GM12891 (cell line): ENCODE results near the gene HTR1B.
A peak's percentile ranks its signal among the peaks of the same experiment; 100 is the strongest.

ENCODE experiments used
- DNase-seq: peaks from one replicate; pipeline ENCODE4 v3.0.0; 2011; ENCODE audit warnings: low spot score; ENCODE audit not compliant: insufficient read length
- FAIRE-seq: peaks from 2 replicates; lab custom pipeline; 2011; peaks lifted over from hg19 to GRCh38; lab: Jason Lieb, UNC
- PAX5 ChIP-seq: IDR thresholded peaks from 2 replicates; pipeline ENCODE4 v1.6.1; 2011; ENCODE audit warnings: low read length, moderate library complexity, mild to moderate bottlenecking; ENCODE audit not compliant: insufficient read depth, severe bottlenecking
- POLR2A ChIP-seq: IDR thresholded peaks from 2 replicates; pipeline ENCODE4 v1.6.1; 2011; ENCODE audit warnings: low read depth, low read length, control low read depth
- POLR2AphosphoS5 ChIP-seq: IDR thresholded peaks from 2 replicates; pipeline ENCODE4 v1.6.1; 2011; ENCODE audit warnings: low read depth, low read length, control low read depth
- POU2F2 ChIP-seq: IDR thresholded peaks from 2 replicates; pipeline ENCODE4 v1.6.1; 2011; ENCODE audit warnings: low read depth, mild to moderate bottlenecking, control low read depth, low read length, moderate library complexity
- SPI1 ChIP-seq: IDR thresholded peaks from 2 replicates; pipeline ENCODE4 v1.6.1; 2011; ENCODE audit warnings: low read depth, low read length, control low read depth
- TAF1 ChIP-seq: IDR thresholded peaks from 2 replicates; pipeline ENCODE4 v1.6.1; 2011; ENCODE audit warnings: low read depth, low read length, control low read depth

The HTR1B gene

DNA sequence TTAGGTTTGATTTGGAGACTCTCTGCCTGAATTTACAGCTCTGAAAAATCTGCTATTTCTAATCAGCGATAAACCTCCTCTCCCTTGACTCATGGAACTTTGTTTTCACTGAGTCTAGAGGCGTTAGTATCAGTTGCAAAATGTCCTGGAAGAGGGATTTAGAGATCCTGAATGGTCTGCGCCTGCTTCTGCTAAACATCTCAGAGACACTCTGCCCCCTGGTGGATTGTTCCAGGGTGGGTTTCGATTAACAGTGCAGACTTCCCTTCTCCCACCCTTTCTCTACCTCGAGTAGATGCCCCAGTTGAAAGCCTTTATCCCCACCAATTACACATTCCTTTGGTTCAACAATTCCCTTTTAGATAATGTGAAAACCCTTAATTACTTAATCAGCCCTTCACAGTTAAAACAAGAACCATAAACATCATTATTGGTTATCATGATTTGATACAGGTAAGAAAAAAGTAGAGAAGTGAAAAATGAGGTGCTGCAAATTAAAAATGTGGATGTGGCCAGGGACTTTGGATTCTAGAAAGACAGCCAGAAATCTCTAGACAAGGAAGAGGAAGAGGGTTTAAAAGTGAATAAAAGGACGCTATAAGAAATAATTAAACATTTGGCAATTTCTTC, 5.5 kb downstream of the HTR1B start:
- DNase-seq (no peak), FAIRE-seq (peak; percentile 64)
- TF ChIP-seq PAX5 (no peak), POU2F2 (no peak), POLR2A (no peak)

- no peak for TF ChIP-seq TAF1
- FAIRE-seq, result no peak
- DNase-seq, result no peak
Measured at GRCh38 chr6:77456531-77457248, 6.6 kb downstream of the HTR1B start.

DNA sequence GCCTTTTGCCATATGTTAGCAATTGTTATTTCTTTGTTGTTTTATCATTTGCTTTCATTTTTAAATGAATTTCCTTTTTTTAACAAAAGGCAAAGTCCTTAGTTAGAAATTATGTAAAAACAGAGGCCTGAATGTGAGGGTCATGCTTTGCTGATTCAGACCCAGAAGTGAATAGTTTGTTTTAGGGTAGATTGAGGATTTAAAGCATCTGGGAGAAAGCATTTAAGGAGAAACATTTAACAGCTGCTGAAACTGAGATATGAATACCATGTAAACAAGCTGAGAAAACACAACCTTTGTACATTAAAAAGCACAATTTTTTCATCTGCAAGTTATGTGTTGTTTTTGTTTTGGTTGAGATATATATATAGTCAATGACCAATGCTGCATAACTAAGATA, 8.0 kb downstream of the HTR1B start:
- TF ChIP-seq SPI1 (no peak), PAX5 (no peak), POU2F2 (no peak), TAF1 (no peak), POLR2A (no peak), POLR2AphosphoS5 (no peak)
- FAIRE-seq, result no peak

GRCh38 chr6:77454386-77454785, 8.9 kb downstream of the HTR1B start:
- TF ChIP-seq POLR2AphosphoS5, result no peak
- TF ChIP-seq SPI1, result no peak
- TF ChIP-seq PAX5, result no peak
- no peak for TF ChIP-seq POLR2A
- no peak for TF ChIP-seq TAF1
- no peak for TF ChIP-seq POU2F2
- FAIRE-seq (no peak), DNase-seq (no peak)

More for the DNA sequence above, 8.0 kb downstream of the HTR1B start:
- no peak for DNase-seq

DNA sequence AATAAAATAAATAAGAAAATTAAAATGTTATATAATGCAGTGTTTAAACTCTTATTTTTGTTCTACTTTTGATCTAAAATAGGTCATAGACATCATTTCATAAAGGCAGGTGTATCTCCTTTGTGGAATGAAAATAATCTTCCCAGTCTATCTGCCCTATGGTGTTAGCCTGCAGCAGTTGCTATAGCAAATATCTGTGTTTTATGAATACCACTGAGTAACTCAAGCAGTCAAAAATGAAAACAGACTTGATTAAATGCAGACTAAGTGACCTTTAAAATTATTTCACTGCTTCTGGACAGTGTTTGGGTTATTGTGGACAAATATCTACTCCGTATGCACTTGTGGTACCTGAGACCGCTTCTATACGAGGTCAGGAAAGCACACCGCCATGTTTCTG, 11.8 kb downstream of the HTR1B start:
- TF ChIP-seq POU2F2 (no peak), POLR2AphosphoS5 (no peak), SPI1 (no peak), PAX5 (no peak), TAF1 (no peak), POLR2A (no peak)
- no peak for DNase-seq
- FAIRE-seq, result no peak

- FAIRE-seq (no peak), DNase-seq (no peak)
- TF ChIP-seq SPI1 (no peak), POLR2A (no peak), POLR2AphosphoS5 (no peak), PAX5 (no peak), TAF1 (no peak), POU2F2 (no peak)
Measured at GRCh38 chr6:77450924-77451323, 12.4 kb downstream of the HTR1B start.

DNA sequence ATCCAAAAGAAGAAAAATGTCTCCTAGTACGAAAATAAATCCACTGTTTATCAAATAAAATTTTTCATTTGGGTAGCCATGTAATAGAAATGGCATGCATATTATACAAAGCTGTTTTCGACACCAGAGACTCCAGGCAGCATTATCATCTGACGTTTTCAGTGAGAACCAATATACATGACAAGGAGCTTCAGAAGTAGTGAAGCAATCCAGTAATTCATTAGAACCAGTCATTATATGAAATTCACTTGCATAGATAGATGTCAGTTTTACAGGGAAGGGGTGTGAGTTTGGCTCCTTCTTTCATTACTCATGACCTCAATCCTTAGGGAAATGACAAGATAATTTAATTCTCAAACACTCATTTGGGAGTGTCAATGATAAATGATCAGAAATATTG, 14.7 kb downstream of the HTR1B start:
- no peak for TF ChIP-seq SPI1
- TF ChIP-seq TAF1, result no peak
- no peak for TF ChIP-seq POLR2AphosphoS5
- TF ChIP-seq PAX5, result no peak
- TF ChIP-seq POLR2A, result no peak
- no peak for TF ChIP-seq POU2F2
- DNase-seq, result no peak
- FAIRE-seq, result no peak

DNA sequence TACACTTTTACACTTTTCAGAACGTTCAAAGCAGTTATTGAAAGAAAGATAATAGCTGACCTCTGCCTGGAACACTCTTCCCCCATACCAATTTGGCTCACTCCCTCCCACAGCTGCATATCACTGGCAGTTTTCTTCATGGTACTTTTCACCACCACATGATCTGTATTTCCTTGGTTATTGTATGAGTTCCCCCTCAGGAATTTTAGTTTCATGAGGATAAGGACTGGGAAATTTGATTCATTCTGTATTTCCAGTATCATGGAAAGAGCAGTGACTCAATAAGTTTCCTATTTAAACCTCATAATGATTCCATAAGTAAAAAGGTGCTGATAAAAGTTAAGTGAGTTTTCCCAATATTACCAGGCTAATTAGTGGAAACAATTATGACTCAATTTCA, 16.0 kb downstream of the HTR1B start:
- FAIRE-seq, result no peak
- TF ChIP-seq POU2F2 (no peak), POLR2AphosphoS5 (no peak), POLR2A (no peak), SPI1 (no peak), TAF1 (no peak), PAX5 (no peak)
- no peak for DNase-seq

DNA sequence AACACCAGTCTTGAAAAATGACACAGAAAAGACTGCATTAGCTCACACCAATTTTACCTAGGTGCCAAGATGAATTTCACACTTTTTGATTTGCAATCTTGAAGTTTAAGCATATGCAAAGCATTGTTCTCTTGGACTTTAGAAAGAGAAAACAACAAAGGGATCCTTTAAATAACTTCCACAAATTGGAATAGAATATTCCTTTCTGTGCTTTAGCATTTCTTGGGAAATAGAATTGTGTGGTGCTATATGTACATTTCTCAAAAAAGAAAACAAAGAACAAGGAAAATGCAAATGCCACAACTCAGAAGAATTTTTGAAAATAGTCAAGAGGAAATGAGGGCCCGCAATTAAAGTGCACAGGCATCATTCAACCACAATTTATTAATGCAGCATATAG, 17.0 kb downstream of the HTR1B start:
- DNase-seq (no peak), FAIRE-seq (no peak)
- TF ChIP-seq POLR2AphosphoS5 (no peak), TAF1 (no peak), PAX5 (no peak), POLR2A (no peak), POU2F2 (no peak), SPI1 (no peak)

DNA sequence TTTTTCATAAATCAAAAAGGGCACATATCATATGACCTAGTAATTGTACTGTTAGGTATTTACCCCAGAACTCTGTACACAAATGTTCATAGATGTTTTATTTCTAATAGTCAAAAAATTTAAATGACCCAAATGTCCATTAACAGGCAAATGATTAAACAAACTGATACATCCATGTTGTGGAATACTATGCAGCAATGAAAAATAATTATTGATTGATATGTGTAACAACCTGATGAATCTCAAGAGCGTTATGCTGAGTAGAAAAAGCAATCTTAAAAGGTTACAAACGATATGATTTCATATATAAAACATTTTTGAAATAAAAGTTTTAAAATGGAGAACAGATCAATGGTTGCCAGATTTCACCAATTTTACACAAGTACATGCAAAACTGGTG, 18.1 kb downstream of the HTR1B start:
- FAIRE-seq, result no peak
- DNase-seq, result no peak
- TF ChIP-seq POLR2A (no peak), POLR2AphosphoS5 (no peak), SPI1 (no peak), POU2F2 (no peak), TAF1 (no peak), PAX5 (no peak)
